ENCODE results near the gene SORCS3.

The SORCS3 gene

GRCh38 chr10:104735757-104736391 is 94.8 kb downstream of the SORCS3 start:
- DNase-seq (ENCODE audit: low read depth), result no peak
- no peak overlapping the region for H3K4me3 ChIP-seq (ENCODE audit: low read depth, low read length)
- no peak for TF ChIP-seq CTCF (conservative IDR thresholded peaks at IDR 0.05; ENCODE audit: low read depth, low read length)

GRCh38 chr10:104741127-104741526 is 100.0 kb downstream of the SORCS3 start:
- no peak overlapping the region for H3K4me3 ChIP-seq (ENCODE audit: low read depth, low read length)
- no peak for DNase-seq (ENCODE audit: low read depth)
- TF ChIP-seq CTCF (conservative IDR thresholded peaks at IDR 0.05; ENCODE audit: low read depth, low read length), result no peak

GRCh38 chr10:104744052-104744451 is 103.0 kb downstream of the SORCS3 start:
- no peak overlapping the region for H3K4me3 ChIP-seq (ENCODE audit: low read depth, low read length)
- DNase-seq (ENCODE audit: low read depth), result no peak
- TF ChIP-seq CTCF (conservative IDR thresholded peaks at IDR 0.05; ENCODE audit: low read depth, low read length), result no peak

GRCh38 chr10:104750291-104750690 is 109.2 kb downstream of the SORCS3 start:
- TF ChIP-seq CTCF (conservative IDR thresholded peaks at IDR 0.05; ENCODE audit: low read depth, low read length), result no peak
- H3K4me3 ChIP-seq (ENCODE audit: low read depth, low read length), result no peak overlapping the region
- DNase-seq (ENCODE audit: low read depth), result no peak

- no peak for TF ChIP-seq CTCF (conservative IDR thresholded peaks at IDR 0.05; ENCODE audit: low read depth, low read length)
- no peak for DNase-seq (ENCODE audit: low read depth)
- no peak overlapping the region for H3K4me3 ChIP-seq (ENCODE audit: low read depth, low read length)
Observed at GRCh38 chr10:104762793-104763192, 121.7 kb downstream of the SORCS3 start.

GRCh38 chr10:104766341-104766740 is 125.3 kb downstream of the SORCS3 start:
- TF ChIP-seq CTCF (conservative IDR thresholded peaks at IDR 0.05; ENCODE audit: low read depth, low read length), result no peak
- no peak for DNase-seq (ENCODE audit: low read depth)
- no peak overlapping the region for H3K4me3 ChIP-seq (ENCODE audit: low read depth, low read length)

- no peak for TF ChIP-seq CTCF (conservative IDR thresholded peaks at IDR 0.05; ENCODE audit: low read depth, low read length)
- no peak overlapping the region for H3K4me3 ChIP-seq (ENCODE audit: low read depth, low read length)
- no peak for DNase-seq (ENCODE audit: low read depth)
Observed at GRCh38 chr10:104767282-104767681, 126.2 kb downstream of the SORCS3 start.
